Vagina (tissue), 2 donors: ENCODE measurements around the gene OR5K3.

Experiments used
- CTCF ChIP-seq, 3 experiments: fragments of 450-650 bp in 2 of 3; fragments of 200-600 bp in 1 of 3; sonication (generic) in 1 of 3; IDR thresholded peaks; one replicate each; pipeline ENCODE4 v1.5.1; 2017 to 2019; ENCODE audit warnings: antibody characterized with exemption in 3 of 3, mild to moderate bottlenecking in 2 of 3, moderate library complexity in 2 of 3
- POLR2A ChIP-seq, 2 donors: fragments of 450-650 bp; IDR thresholded peaks; one replicate each; pipeline ENCODE4 v1.6.1; 2017; ENCODE audit warnings: antibody characterized with exemption in 2 of 2, mild to moderate bottlenecking in 2 of 2, moderate library complexity in 2 of 2
- POLR2AphosphoS5 ChIP-seq, 2 donors: sonication (generic); formaldehyde crosslinking; IDR thresholded peaks; one replicate each; pipeline ENCODE4 v1.9.0; 2017; ENCODE audit warnings: antibody characterized with exemption in 2 of 2, mild to moderate bottlenecking in 2 of 2, low read depth in 1 of 2; ENCODE audit not compliant: insufficient read depth in 1 of 2

DNA sequence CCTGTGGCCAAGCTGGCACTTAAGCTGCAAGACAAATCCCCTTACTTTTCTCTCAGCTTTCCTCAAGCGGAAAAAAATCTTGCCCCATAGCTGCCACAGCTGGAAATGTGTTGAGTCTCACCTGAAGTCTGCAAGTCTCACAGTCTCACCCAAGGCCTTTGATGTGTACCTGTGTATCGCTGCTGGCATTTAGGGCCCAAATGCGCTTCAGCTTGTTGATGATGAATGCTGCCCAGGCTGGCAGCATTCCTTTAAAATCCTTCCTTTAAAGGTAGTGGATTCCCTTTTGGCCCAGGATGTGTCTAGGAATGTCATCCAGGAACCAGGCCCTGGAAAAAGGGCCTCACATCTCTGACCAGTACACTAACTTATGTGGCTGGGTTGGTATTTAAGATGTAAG, 29.8 kb upstream of the OR5K3 start:
- TF ChIP-seq CTCF (IDR thresholded peaks at IDR 0.05) = no peak
- TF ChIP-seq POLR2A (IDR thresholded peaks at IDR 0.05) = no peak
- no peak for TF ChIP-seq POLR2AphosphoS5 (IDR thresholded peaks at IDR 0.05; ENCODE audit: insufficient read depth in 1 of 2, low read depth in 1 of 2)
